SH-SY5Y (cell line): ENCODE results near the gene ITPR2.

Experiments
- GATA2 ChIP-seq: IDR thresholded peaks from 2 replicates; pipeline ENCODE4 v1.6.1; 2011; ENCODE audit warnings: mild to moderate bottlenecking, low read depth, low read length
- GATA3 ChIP-seq: IDR thresholded peaks from 2 replicates; pipeline ENCODE4 v1.6.1; 2011; ENCODE audit warnings: low read depth, mild to moderate bottlenecking, low read length, moderate library complexity

DNA sequence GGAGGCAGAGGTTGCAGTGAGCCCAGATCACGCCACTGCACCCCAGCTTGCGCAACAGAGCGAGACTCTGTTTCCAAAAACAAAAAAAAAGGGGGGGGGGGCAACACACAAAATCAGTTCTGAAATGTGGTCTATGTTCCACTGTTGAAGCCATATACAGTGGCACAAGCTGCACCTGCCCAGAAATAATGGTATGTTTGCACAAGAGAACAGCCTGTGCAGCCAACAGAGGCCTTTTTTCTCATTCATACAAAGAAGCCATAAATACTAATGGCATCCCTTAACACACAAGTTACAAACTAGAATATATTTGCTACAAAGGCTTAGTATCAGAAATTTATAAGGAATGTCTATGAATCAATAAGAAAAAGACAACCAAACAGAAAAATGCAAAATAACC, 37.1 kb downstream of the ITPR2 start:
- no peak for TF ChIP-seq GATA2
- TF ChIP-seq GATA3 = no peak
